HG02798 (cell line): ENCODE results near the gene NR3C2.

Experiments
- ATAC-seq: cut with Tn5 transposase; IDR thresholded peaks from one replicate; pipeline ENCODE4 v1.9.1; 2021; ENCODE audit warnings: mild to moderate bottlenecking; ENCODE audit not compliant: unreplicated experiment, poor library complexity

NR3C2 gene

DNA sequence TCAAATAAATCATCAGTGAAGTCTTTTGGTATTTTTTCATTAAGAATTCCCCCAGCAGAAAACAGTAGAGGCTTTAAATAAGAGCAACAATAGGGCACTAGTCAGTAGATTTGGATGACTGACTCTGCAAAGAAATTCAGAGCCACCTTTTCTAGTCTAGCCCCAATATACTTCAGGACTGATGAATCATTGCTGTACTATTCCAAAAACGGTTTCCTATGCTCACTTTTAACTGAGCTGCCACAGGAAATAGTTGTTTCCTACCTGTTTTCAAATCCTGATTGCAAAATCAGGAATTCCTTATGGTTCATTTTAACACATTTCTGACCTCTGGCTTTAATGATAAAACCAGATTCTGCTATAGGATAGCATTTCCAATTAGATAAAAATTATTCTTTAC, 171.6 kb downstream of the NR3C2 start:
- no peak for ATAC-seq

DNA sequence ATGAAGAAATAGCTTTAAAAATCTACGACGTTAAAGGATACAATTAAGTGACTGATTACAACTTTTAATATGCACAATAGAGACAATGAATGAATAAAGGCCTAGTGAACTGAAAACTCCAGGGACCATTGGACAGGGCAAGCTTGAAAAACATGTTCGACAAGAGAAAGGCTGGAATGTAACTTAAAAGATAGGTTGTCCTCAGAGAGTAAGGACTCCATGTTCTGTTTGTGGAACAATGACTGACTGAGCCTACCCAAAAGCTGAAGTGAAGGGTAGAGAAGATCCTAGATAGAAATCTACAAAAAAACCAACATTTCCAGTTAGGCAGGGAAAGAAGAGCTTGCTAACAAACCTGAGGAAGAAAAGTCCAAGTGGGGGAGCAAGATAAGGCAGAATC, 173.4 kb downstream of the NR3C2 start:
- no peak for ATAC-seq

DNA sequence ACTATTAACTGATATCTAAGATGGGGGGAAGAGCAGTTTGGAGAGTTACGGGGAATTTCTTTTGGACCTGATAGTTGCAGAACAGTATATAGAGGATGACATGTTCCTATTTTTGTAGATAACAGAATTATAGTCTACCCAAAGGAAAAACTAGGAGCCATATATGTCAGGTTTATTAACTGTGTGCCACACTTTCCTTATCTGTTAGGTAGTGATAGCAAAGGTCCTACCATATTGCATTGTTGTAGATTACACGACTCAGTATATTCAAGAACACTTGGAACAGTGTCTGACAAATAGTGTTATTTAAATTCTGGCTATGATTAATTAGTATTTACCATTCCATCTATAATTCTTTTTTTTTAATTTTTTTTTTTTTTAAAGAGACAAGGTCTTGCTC, 175.3 kb downstream of the NR3C2 start:
- no peak for ATAC-seq

DNA sequence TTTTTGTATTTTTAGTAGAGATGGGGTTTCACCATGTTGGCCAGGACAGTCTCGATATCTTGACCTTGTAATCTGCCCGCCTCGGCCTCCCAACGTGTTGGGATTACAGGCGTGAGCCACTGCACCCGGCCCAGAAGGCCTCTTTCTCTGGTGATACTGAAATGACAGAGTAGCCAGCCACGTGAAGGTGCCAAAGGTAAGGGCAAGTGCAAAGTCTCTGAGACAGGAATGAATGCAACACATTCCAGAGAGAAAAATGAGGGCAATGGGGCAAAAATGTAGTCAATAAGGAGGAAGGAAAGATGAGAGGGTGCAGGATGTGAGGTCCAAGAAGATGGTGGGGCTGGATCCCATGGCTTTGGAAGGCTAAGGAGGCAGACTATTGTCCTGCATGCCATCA, 176.0 kb downstream of the NR3C2 start:
- no peak for ATAC-seq

DNA sequence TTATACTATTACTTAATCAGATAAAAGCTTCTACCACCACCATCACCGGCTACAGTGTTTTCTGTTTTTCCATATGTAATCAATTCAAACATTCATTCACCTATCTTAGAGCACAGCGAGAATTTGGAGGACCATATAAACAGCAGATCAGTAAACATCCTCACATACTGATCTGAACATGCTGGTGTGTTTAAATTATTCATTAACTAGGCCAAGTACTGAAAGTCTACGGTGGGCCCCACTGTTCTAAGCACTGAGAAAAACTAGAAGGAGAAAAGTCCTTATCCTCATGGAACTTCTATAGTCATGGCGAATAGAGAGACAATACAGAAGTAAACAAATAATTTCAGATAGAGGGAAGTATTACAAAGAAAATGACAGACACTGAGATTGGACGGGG, 176.6 kb downstream of the NR3C2 start:
- no peak for ATAC-seq

DNA sequence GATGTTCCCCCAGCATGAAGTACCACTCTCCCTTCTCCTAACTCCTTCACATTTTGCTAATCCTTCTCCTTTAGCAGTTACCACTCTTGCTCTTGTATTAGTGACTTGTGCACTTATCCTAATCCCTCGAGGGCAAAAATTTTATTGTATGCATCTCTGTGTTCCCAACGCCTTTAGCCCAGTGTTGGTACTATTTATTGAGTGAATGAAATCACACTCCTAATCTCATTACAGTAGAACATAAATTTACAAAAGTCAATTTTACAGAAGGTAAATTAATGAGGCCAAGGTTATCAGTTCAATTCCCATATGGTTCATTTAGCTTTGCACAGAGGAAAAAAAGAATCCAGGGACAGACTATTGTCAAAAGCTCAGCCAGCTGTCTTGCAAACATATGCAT, 178.4 kb downstream of the NR3C2 start:
- no peak for ATAC-seq

DNA sequence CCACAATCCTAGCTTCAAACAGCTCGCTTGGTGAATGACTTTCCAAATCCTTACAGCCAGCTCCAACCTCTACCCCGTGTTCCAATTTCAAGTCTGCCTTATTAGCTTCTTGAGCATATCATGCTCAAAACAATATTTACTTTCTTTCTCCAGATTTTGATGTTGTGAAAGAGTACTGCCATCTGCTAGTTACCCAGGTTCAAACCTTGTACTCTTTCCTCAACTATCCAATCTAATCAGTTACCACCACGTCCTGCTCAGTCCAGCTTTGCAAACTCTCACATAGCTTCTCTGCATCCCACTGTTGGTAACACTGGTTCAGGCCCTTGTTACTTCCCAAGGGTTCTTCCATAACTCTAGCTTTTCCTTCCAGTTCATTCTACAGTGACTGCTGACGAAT, 179.1 kb downstream of the NR3C2 start:
- ATAC-seq: no peak

DNA sequence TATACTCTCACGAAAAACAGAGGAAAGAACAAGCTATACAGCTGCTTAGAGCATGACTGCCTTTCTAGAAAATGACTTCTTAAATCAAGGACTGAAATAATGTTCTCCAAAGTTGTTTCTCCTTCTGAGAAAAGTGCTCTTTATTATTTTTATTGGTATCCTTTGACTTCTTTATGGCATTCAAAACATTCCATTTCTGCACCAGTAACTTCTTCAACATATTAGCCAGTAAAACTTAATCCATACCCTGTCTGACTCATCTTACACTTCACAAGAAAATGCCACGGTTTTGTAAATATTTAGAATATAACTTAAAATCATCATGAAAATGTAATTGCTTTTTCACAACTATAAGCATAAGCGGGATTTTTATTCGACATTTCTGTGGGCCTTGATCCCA, 180.4 kb downstream of the NR3C2 start:
- ATAC-seq: no peak

DNA sequence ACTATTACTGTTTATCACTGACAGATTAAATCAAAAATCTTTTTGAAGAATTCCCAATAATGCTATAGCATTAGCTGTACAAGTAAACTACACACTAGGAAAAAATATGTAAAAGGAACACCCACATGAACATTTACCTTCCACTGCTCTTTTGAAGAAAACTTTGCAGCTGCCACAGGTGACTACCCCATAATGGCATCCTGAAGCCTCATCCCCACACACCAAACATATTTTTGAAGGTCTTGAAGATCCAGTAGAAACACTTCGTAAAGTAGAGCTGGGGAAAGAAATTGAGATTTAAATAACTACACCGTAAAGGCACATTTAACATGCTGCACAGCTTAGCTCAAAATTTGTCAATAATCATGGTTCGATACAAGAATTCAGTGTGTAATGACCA, 182.4 kb downstream of the NR3C2 start:
- ATAC-seq: no peak

DNA sequence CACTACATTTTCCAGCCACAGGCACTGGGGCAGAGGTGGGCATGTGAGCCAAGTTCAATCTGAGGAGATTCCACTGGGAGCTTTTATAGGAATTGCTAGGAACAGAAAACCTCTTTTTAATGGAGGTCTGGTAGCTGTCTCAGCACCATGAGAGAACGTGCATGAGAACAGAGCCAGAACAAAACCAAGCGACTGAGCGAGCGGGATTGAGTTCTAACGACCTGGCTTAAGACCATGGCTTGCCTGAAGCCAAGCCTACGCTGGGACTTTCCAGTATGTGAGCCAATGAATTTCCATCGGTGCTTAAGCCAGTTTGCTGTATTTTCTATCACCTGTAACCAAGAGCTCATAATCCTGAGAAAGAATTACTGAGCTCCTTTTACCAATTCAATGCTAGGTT, 183.7 kb downstream of the NR3C2 start:
- ATAC-seq: no peak

DNA sequence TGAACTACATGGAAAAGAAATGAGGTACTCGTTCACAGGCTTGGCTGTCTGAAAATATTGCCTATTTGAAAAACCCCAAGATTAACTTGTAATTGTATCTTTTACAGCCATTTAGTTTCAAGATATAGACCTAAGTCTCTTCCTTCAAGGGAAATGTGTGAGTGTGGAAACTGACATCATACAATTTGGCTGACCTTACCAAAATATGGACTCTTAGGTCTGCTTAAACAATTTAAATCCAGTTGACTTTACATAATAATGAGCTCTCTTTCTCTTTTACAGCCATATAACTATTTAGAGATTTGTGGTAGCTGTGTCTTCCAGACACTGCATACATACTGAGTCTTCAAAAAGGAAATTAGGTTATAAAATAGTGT, 186.9 kb downstream of the NR3C2 start:
- no peak for ATAC-seq

DNA sequence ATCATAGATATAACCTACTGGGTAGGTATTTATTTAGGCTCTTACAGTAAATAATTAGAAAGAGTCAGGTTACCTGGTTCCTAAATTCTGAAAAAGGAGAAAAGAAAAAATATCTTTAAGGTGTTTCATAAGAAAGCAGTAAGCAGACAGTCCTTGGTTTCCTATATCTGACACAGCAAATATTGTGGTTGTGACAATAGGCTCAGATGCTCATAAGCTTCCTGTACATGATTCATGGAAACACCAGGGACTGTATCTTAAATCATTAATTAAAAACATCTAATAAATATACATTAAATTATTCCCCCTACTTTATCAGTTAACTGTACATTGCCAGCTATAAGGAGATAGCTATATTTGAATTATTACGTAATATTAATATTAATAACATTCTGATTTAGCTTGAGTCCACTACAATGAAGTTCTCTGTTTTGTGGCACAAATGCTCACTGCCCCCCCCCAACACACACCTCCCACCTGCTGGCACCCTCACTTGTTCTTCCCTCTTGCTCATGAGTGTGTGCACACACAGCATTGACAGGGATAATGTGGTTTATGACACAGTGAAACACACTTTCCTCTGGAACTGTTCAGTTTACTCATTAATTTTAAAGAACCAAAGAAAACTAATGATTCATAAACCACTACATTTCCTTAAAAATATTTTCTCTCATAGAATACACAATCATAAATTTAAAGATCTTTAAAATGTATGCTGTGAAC, 187.4 kb downstream of the NR3C2 start:
- no peak for ATAC-seq

DNA sequence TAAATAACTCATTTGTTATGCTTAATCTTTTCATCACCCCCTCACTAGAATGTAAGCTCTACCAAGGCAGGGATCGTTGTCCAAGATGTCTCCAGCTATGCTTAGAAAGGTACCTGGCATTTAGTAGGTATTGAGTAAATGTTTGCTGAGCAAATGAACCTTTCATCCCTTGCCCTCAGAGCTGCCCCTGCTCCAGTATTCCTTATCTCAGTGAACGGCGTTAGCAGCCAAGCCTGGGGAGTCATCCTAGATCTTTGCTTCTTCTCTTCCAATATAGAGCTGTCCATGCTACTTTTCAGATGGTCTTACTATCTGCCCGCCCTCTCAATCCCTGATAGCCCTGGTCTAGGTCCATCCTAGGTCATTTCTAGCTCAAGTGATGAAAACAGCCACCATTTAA, 188.4 kb downstream of the NR3C2 start:
- no peak for ATAC-seq

DNA sequence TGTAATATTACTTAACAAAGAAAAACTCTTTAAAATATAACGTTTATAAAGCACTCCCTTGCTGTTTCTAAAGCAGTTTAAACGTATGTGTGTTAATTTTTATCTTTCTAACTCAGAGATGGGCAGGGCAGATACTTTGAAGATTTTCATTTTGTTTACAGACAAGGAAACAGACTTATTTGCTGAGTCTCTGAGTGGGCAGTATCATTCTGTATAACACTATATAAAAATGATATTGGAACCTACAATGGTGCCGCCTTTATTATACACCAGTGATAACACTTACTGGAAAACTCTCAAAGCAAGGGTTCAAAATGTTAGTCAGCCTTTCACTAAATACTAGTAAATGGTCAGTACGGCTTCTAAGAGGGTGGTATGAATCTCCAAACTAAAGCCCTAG, 193.4 kb downstream of the NR3C2 start:
- no peak for ATAC-seq

DNA sequence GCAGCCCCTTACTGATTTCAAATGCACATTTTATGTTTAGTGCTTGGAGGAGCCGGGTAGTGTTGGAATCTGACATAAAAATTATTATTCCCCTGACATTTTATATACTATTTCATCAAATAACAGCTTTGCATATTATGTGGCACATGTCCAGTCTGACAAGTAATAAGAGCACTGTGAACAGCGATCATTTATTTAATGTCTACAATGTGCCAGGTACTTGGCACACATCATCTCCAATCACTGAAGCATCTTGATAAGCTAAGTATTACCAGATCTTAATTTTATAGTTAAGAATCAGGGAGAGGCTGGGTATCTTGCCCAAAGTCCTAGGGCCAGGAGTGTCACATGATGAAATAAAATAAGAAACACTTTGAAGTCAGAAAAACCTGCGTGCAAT, 197.2 kb downstream of the NR3C2 start:
- no peak for ATAC-seq

DNA sequence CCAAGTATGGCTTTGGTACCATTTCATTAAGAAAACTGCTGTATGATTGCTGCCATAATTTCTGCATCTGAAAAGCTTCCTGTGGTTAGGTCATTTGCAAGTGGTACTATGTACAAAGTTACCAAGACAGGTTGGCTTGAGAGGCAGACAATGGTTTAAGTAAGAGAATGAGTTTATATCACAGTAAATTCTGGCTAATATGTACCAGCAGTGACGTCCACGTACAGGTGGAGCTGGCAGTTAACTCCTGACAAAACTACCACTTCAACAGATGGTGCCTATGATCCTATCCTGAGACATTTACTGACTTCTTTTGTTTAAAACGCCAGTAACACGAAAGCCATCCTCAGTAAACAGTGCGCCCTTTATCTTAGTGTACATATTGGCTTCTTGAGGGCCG, 198.4 kb downstream of the NR3C2 start:
- ATAC-seq: no peak

DNA sequence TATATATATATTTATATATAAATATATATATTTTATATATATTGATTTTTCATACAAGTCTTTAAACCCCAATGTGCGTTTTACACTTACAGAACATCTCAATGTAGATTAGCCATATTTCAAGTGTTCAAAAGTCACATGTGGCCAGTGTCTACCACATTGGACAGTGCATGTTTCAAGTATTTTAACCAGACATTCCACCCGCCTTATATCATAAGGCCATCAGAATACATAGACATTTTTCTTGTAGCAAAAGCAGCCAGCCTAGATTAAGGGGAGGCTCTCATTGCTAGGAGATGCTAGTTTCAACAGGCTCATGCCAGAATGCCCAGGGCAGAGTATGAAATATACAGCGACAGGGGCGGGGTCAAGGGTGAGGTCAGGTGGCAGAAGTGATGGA, 202.0 kb downstream of the NR3C2 start:
- ATAC-seq: no peak

DNA sequence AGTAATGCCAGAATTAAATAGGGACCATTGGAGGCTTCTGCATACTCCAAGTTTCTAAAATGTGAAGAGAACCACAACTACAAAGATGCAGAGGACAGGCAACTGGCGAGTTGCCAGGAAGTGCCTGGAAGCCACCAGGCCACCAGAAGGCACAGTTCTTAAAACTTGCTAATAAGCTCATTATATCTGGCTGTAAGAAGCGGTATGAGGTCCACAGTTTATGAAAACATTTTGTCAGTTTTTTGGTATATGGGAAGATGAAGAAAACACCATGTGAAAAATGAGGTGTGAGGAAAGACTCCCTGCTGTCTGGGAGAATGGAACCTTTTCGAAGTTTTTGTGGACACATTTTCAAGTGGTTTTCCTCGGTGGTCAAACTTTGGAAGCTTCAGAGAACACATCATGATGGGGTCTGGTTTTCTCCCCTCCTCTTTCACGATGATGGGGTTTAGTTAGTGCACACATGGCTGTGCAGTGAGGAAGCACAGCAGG, 202.7 kb downstream of the NR3C2 start:
- no peak for ATAC-seq

DNA sequence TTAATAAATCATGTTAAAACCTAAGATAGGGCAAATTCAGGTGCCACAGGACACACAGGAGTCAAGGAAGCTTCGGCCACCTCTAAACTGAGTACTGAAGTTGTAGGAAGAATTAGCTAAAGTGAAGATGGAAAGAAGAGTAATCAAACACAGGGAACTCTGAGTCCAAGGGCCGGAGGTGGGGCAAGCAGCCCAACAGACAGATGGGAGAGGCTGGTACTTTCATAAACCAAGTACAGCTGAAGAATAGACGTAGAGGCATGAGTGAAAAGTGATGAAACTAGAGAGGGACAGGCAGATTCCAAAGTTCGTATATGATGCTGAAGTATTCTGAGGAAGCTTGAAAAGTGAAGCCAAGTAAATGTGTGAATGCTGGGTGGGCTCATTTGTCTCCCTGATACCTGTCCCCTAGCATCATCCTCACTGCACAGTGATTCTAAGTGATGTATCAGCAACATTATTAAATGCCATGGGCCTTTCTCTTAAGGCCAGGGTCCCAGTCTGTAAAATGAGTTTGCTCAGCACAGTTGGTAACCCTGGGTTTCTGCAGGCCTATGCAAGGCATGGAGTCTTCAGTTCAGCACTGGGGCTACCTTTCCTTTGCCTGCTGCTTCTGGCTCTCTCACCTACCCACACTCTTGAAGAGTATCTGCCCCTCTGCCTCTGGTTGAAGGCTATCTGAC, 203.3 kb downstream of the NR3C2 start:
- ATAC-seq: no peak

DNA sequence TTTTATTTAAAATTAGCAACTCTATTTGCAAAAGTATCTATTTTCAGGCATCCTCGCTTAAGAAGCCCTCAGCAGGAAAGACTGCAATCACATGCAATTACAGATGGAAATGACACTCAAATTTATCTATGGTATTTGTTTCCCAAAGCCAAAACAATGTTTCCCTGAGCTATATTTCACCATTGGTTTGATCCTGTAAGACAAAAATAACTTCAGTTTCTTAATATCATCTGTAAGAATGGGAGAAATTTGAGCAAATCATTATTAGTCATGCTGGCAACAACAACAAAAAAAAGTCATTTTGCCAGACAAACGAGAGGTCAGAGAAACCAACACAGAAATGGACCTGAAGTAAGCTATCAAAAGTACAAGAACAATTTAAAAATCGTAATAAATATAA, 204.1 kb downstream of the NR3C2 start:
- no peak for ATAC-seq

DNA sequence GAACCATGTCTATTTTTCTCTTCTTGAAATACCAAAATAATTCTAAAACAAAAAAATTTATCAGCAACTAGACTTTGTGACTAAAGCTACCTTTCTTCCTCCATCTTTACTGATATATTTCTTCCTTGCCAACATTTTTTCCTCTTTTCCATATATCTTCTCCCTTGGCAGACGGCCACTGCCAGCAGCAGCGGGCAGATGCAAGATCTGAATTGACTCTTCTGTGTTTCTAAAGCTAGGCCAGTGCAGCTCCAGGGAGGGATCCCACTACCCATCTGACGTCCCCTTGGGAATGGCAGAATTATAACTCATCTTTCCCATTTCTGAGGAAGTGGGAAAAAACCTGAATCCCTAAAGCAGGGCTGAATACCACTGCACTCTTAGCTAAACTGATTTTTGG, 206.4 kb downstream of the NR3C2 start:
- no peak for ATAC-seq

DNA sequence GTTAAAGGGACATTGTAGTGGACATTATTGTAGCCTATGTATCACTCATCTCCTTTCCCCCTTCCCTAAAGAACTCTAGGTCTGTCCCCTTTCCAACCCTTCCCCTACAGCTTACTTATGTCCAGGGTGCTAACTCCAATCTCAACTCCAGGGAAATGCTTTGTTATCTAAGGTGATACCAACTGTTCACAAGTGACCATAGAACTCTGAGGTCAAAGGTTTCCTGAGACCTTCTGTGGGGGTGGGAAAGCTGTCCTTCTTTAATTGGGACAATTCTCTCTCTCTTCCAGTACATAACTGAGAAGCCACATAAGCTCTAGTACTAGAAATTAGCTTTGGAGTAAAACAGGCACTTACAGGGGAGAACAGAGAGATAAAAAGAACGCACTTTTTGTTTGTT, 212.4 kb downstream of the NR3C2 start:
- no peak for ATAC-seq
